Measurements from ENCODE around the gene IQCM. TPM values are rescaled to one million over a fixed set of nuclear protein-coding genes. Genes with fewer than 3 reads are reported as not detected.

IQCM gene
- total RNA-seq, 1 donor from 2014 or later, result not detected

DNA sequence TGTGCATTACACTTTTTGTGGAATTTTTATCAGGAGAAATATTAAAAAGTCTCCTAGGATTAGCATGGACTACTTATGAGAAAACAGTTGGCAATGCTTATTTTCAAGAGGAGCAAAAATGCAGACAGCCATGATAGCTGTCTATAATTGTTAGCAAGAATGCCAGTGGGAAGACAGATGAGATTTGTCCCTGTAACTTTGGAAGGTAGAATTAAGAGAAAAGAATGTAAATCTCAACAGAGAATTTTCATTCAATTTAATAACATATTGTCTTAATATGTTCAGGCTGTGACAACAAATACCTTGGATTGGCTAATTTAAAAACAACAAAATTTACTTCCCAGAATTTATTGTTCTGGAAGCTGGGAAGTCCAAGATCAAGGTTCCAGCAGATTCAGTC lies 349.2 kb downstream of the IQCM start:
- TF ChIP-seq, protein P1, sequence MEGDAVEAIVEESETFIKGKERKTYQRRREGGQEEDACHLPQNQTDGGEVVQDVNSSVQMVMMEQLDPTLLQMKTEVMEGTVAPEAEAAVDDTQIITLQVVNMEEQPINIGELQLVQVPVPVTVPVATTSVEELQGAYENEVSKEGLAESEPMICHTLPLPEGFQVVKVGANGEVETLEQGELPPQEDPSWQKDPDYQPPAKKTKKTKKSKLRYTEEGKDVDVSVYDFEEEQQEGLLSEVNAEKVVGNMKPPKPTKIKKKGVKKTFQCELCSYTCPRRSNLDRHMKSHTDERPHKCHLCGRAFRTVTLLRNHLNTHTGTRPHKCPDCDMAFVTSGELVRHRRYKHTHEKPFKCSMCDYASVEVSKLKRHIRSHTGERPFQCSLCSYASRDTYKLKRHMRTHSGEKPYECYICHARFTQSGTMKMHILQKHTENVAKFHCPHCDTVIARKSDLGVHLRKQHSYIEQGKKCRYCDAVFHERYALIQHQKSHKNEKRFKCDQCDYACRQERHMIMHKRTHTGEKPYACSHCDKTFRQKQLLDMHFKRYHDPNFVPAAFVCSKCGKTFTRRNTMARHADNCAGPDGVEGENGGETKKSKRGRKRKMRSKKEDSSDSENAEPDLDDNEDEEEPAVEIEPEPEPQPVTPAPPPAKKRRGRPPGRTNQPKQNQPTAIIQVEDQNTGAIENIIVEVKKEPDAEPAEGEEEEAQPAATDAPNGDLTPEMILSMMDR (conservative IDR thresholded peaks at IDR 0.05), result no peak
- no peaks in the 10 kb centered on the region for H3K4me1 Mint-ChIP-seq (ENCODE audit: unreplicated experiment)
- no peaks in the 10 kb centered on the region for H3K36me3 Mint-ChIP-seq
- no peak overlapping the region for H3K4me3 Mint-ChIP-seq
- H3K27ac Mint-ChIP-seq, result no peak overlapping the region
- DNase-seq (ENCODE audit: extremely low spot score, unreplicated experiment), result no peak
- no peaks in the 10 kb centered on the region for H3K27me3 Mint-ChIP-seq
- H3K9me3 Mint-ChIP-seq, result no peaks in the 10 kb centered on the region

DNA sequence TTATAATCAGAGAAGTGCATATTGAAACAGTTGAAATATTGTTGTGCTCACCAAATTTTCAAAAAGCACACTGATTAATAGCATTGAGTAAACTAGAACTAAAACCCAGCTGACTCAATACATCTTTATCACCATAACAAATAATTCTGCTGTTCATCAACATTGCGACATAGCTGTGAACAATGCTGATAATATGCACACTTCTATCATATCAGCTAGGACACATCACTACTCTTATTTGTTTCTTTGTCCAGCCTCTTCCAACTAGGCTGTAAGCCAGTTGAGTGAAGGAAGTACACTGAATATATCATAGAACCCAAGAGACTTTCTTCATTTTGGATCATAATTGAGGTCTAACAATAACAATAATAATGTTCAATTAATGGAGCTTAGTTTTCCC lies 349.7 kb downstream of the IQCM start:
- H3K4me1 Mint-ChIP-seq (ENCODE audit: unreplicated experiment), result no peaks in the 10 kb centered on the region
- H3K27me3 Mint-ChIP-seq, result no peaks in the 10 kb centered on the region
- H3K9me3 Mint-ChIP-seq, result no peaks in the 10 kb centered on the region

DNA sequence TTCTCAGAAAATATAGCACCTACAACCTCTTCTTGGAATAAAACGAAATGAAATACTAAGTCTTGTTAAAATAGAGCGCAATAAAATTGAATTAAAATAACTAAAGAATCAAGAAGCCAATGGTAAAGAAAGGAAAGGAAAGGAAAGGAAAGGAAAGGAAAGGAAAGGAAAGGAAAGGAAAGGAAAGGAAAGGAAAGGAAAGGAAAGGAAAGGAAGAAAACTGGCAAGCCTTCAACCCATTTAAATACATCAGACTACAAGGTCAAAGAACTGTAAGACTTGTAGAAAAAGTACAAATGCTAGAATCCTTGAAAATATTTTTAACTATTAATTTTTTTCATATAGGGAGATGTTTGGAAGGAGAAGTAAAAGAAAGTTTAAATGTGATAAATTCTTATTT lies 372.1 kb downstream of the IQCM start:
- Mint-ChIP-seq H3K4me3 (no peak overlapping the region), H3K4me1 (ENCODE audit: unreplicated experiment) (no peaks in the 10 kb centered on the region), H3K27ac (no peak overlapping the region), H3K27me3 (no peaks in the 10 kb centered on the region), H3K9me3 (no peaks in the 10 kb centered on the region), H3K36me3 (no peaks in the 10 kb centered on the region)
- TF ChIP-seq, protein P1 (conservative IDR thresholded peaks at IDR 0.05), result no peak
- DNase-seq (ENCODE audit: extremely low spot score, unreplicated experiment), result no peak

More for the DNA sequence above, 349.7 kb downstream of the IQCM start:
- H3K36me3 Mint-ChIP-seq, result no peaks in the 10 kb centered on the region
- TF ChIP-seq, protein P1 (conservative IDR thresholded peaks at IDR 0.05), result no peak
- H3K4me3 Mint-ChIP-seq, result no peak overlapping the region
- DNase-seq (ENCODE audit: extremely low spot score, unreplicated experiment), result no peak
- no peak overlapping the region for H3K27ac Mint-ChIP-seq

DNA sequence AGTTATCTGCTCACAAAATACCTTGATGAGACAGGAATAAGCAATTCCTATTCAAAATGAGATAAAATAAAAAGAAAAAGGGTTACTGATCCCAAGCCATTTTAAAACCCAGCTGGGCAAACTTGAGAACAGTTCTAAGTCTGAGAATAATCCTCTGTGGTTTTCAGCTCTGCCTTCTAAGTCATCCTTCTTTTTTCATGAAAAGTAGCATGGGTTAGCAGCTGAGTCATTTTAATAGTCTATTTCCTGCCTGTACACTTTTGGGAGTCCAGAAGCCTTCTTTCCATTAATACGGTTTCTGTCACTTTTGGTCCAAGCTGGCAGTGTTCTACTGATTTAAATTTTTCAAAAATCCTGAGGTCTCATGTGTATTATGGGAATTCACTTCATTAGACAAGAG lies 374.3 kb downstream of the IQCM start:
- Mint-ChIP-seq H3K4me3 (no peak overlapping the region), H3K27me3 (no peaks in the 10 kb centered on the region), H3K36me3 (no peaks in the 10 kb centered on the region), H3K9me3 (no peaks in the 10 kb centered on the region), H3K4me1 (ENCODE audit: unreplicated experiment) (no peaks in the 10 kb centered on the region), H3K27ac (no peak overlapping the region)
- DNase-seq (ENCODE audit: extremely low spot score, unreplicated experiment), result no peak
- TF ChIP-seq, protein P1 (conservative IDR thresholded peaks at IDR 0.05), result no peak

DNA sequence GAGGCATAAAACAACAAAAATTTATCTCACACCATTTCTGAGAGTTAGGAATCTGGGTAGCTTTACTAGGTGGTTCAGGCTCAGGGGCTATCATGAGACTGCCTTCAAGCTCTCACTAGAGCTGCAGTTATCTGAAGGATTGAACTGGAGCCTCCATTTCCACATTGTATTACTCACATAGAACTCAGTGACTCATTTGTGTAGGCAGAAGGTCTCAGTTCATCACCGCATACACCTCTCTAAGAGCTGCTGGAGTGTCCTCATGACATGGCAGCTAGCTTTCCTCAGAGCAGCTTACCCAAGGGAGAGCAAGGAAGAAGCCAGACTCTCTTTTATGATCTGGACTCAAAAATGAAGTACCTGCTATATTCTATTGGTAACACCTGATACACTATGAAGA lies 389.2 kb downstream of the IQCM start:
- TF ChIP-seq, protein P1 (conservative IDR thresholded peaks at IDR 0.05), result no peak
- H3K27ac Mint-ChIP-seq, result no peak overlapping the region
- no peaks in the 10 kb centered on the region for H3K27me3 Mint-ChIP-seq
- no peaks in the 10 kb centered on the region for H3K9me3 Mint-ChIP-seq
- H3K4me1 Mint-ChIP-seq (ENCODE audit: unreplicated experiment), result no peaks in the 10 kb centered on the region
- no peaks in the 10 kb centered on the region for H3K36me3 Mint-ChIP-seq
- no peak overlapping the region for H3K4me3 Mint-ChIP-seq
- DNase-seq (ENCODE audit: extremely low spot score, unreplicated experiment), result no peak

DNA sequence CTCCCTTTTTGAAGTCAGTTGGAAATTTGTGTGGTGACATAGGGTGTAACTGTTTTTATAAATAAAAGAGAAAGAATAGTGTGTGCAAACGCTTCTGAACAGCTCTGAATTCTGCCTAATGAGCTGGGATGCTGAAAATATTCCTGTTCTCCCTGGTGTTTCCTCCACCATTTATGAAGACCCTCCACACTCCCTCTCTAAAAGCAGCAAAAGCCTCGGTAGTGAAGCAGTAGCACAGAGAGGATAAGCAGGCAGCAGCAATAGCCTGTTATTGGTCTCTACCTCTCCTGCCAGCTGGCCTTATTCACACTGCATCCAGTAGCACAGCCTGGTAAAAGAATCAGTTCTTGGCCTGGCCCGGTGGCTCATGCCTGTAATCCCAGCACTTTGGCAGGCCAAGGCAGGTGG lies 406.1 kb downstream of the IQCM start:
- TF ChIP-seq, protein P1 (conservative IDR thresholded peaks at IDR 0.05), result no peak
- no peak overlapping the region for H3K27ac Mint-ChIP-seq
- H3K4me1 Mint-ChIP-seq (ENCODE audit: unreplicated experiment), result no peaks in the 10 kb centered on the region
- H3K27me3 Mint-ChIP-seq, result no peaks in the 10 kb centered on the region
- no peaks in the 10 kb centered on the region for H3K36me3 Mint-ChIP-seq
- no peaks in the 10 kb centered on the region for H3K9me3 Mint-ChIP-seq
- H3K4me3 Mint-ChIP-seq, result no peak overlapping the region
- no peak for DNase-seq (ENCODE audit: extremely low spot score, unreplicated experiment)

Data from type B pancreatic cell (in vitro differentiated cells).